GM18951 (cell line): ENCODE results near the gene CCDC137.

Experiments
- POLR2A ChIP-seq: IDR thresholded peaks from 4 replicates; pipeline ENCODE4 v1.6.1; 2011; ENCODE audit warnings: mild to moderate bottlenecking; ENCODE audit not compliant: insufficient read length, insufficient read depth; ENCODE audit errors: extremely low read depth
- in situ Hi-C: fragments of 300-500 bp; cut with MboI; formaldehyde crosslinking; loops from one replicate; pipeline ENCODE4 v1.12.0; 2022; ENCODE audit warnings: low sequenced_read_pairs, mixed read lengths, inconsistent platforms; ENCODE audit not compliant: unreplicated experiment

Gene CCDC137

GRCh38 chr17:81694810-81695209, 28.3 kb downstream of the CCDC137 start:
- no peak for TF ChIP-seq POLR2A
- in situ Hi-C loops = no loop called here

GRCh38 chr17:81695211-81695610, 28.7 kb downstream of the CCDC137 start:
- in situ Hi-C loops = no loop called here

GRCh38 chr17:81695801-81696200, 29.3 kb downstream of the CCDC137 start:
- no peak for TF ChIP-seq POLR2A
- in situ Hi-C loops = no loop called here

More at GRCh38 chr17:81695211-81695610, 28.7 kb downstream of the CCDC137 start:
- TF ChIP-seq POLR2A = no peak

GRCh38 chr17:81696218-81696941, 29.8 kb downstream of the CCDC137 start:
- in situ Hi-C loops = no loop called here

GRCh38 chr17:81697261-81698044, 30.9 kb downstream of the CCDC137 start:
- TF ChIP-seq POLR2A = no peak
- in situ Hi-C loops = no loop called here

More at GRCh38 chr17:81696218-81696941, 29.8 kb downstream of the CCDC137 start:
- no peak for TF ChIP-seq POLR2A

- in situ Hi-C loops = no loop called here
Measured at GRCh38 chr17:81700353-81701287, 34.1 kb downstream of the CCDC137 start.

GRCh38 chr17:81701288-81702071, 34.9 kb downstream of the CCDC137 start:
- TF ChIP-seq POLR2A = no peak
- in situ Hi-C loops = no loop called here

More at GRCh38 chr17:81700353-81701287, 34.1 kb downstream of the CCDC137 start:
- no peak for TF ChIP-seq POLR2A

- in situ Hi-C loops = no loop called here
- peak; percentile 97 for TF ChIP-seq POLR2A
Measured at GRCh38 chr17:81702934-81703746, 36.6 kb downstream of the CCDC137 start, which contains the start of gene MRPL12. Gene MRPL12, plus strand, starts transcription at chr17:81703367. Its CDS starts 135 bp downstream, at chr17:81703502.

GRCh38 chr17:81703747-81704654, 37.5 kb downstream of the CCDC137 start:
- TF ChIP-seq POLR2A = no peak
- in situ Hi-C loops = no loop called here

- TF ChIP-seq POLR2A = no peak
- in situ Hi-C loops = no loop called here
Measured at GRCh38 chr17:81705518-81706231, 39.1 kb downstream of the CCDC137 start.
